ENCODE results near the gene NWD2.

GRCh38 chr4:37441231-37442061, 196.9 kb downstream of the NWD2 start:
- TF ChIP-seq CTCF (IDR thresholded peaks at IDR 0.05; ENCODE audit: poor library complexity, severe bottlenecking) (no peak), MXI1 (conservative IDR thresholded peaks at IDR 0.05; ENCODE audit: poor library complexity, severe bottlenecking) (no peak), EZH2 (IDR thresholded peaks at IDR 0.05; ENCODE audit: borderline replicate concordance, insufficient read depth, low read length, poor library complexity, severe bottlenecking) (no peak)
